Karpas-422 (cell line): Measurements from ENCODE around the gene PUS10. TPM values are rescaled to one million over a fixed set of nuclear protein-coding genes. Genes with fewer than 3 reads are reported as not detected.

ENCODE experiments used
- DNase-seq: peaks from one replicate; pipeline ENCODE4 v3.0.0-alpha.2; 2015
- H2AFZ ChIP-seq: fragments of 200-600 bp; sonication (generic); 2 replicates; pipeline ENCODE4 v1.6.1; 2014; ENCODE audit warnings: antibody characterized with exemption, low read length, mixed read lengths
- H3K27ac ChIP-seq: fragments of 200-600 bp; sonication (generic); 2 replicates; pipeline ENCODE4 v1.5.1; 2014; ENCODE audit warnings: mild to moderate bottlenecking, low read length, moderate library complexity
- H3K27me3 ChIP-seq: fragments of 200-600 bp; sonication (generic); 2 replicates; pipeline ENCODE4 v1.6.1; 2014; ENCODE audit warnings: low read length, mixed read lengths
- H3K36me3 ChIP-seq: fragments of 200-600 bp; sonication (generic); 2 replicates; pipeline ENCODE4 v1.6.1; 2014; ENCODE audit warnings: low read length, mixed read lengths; ENCODE audit not compliant: insufficient read depth
- H3K4me1 ChIP-seq: fragments of 200-600 bp; sonication (generic); 2 replicates; pipeline ENCODE4 v1.6.1; 2014; ENCODE audit warnings: mild to moderate bottlenecking, low read length, mixed read lengths
- H3K4me2 ChIP-seq: fragments of 200-600 bp; sonication (generic); 2 replicates; pipeline ENCODE4 v1.6.1; 2014; ENCODE audit warnings: low read length, low read depth, mild to moderate bottlenecking; ENCODE audit not compliant: poor library complexity, severe bottlenecking
- H3K4me3 ChIP-seq: fragments of 200-600 bp; sonication (generic); 2 replicates; pipeline ENCODE4 v1.5.1; 2014; ENCODE audit warnings: mild to moderate bottlenecking, antibody characterized with exemption, low read length, mixed read lengths
- H3K79me2 ChIP-seq: fragments of 200-600 bp; sonication (generic); 2 replicates; pipeline ENCODE4 v1.6.1; 2014; ENCODE audit warnings: mild to moderate bottlenecking, low read length, mixed read lengths
- H3K9ac ChIP-seq: fragments of 200-600 bp; sonication (generic); 2 replicates; pipeline ENCODE4 v1.6.0; 2014; ENCODE audit warnings: low read length
- H3K9me2 ChIP-seq: fragments of 200-600 bp; sonication (generic), shearing (Covaris generic); replicated peaks from 2 replicates; pipeline ENCODE4 v1.6.0; 2014; ENCODE audit warnings: mild to moderate bottlenecking, low read length, moderate library complexity; ENCODE audit not compliant: insufficient read depth
- H3K9me3 ChIP-seq: fragments of 300-700, 200-600 bp; sonication (generic); 2 replicates; pipeline ENCODE4 v1.6.1; 2014; ENCODE audit warnings: low read length, mixed read lengths
- H4K20me1 ChIP-seq: fragments of 200-600 bp; sonication (generic); 2 replicates; pipeline ENCODE4 v1.6.1; 2014; ENCODE audit warnings: mild to moderate bottlenecking, antibody characterized with exemption, low read length, low read depth; ENCODE audit not compliant: insufficient read depth
- total RNA-seq: library from RNA; depleted of rRNA; stranded (reverse); fragments of >200 nt; shearing (Covaris generic); gene quantifications from 2 replicates; pipeline ENCODE4 v1.2.3, GENCODE V29; 2014; ENCODE audit warnings: low replicate concordance

Gene PUS10
- total RNA-seq, 1 experiment from 2014 or later, result 18.8 TPM

DNA sequence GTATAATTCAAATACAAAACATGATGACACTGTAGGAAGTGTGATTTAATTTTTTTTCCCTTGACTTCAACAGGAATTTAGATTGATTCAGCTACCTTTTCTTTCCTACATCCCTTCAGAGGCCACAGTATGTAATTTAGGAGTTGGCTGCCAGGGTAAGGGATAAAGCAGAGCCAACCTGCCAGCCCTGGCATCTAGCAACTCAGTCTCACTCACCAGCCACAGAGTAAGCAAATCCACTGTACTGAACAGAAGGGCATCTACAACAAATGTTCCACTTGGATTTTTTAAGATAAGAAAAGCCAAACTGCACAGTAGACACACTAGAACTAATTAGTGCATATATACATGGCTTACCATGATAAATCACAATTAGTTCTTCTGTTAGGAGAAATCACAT is 54.9 kb downstream of the PUS10 start:
- Histone ChIP-seq H3K79me2 (no peaks in the 10 kb centered on the region), H3K4me2 (no peak overlapping the region), H3K9ac (no peak overlapping the region; the same call in 1 of the 2 replicates), H3K27ac (peak overlapping the region; percentile 33), H3K4me1 (peaks cover 52% of the 10 kb centered on the region), H3K9me3 (no peaks in the 10 kb centered on the region), H3K4me3 (no peak overlapping the region), H2AFZ (no peak overlapping the region), H3K27me3 (no peaks in the 10 kb centered on the region), H3K36me3 (peaks cover 10% of the 10 kb centered on the region), H4K20me1 (no peaks in the 10 kb centered on the region), H3K9me2 (no peaks in the 10 kb centered on the region)
- DNase-seq, result no peak

DNA sequence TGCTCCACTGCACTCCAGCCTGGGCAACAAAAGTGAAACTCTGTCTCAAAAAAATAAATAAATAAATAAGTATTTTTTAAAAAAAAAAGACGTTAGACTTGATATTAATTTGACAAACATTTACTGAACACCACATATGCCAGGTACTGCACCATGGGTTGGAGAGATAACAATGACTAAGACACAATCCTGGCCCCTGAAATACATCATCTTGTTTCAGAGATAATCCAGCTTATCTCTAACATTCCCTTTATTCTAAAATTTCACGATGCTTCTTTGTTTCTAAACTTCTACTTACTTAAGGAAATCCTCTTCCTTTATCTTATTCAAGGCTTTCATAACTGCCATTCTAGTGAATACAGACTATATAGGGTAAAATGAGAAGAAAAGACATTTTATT is 55.5 kb downstream of the PUS10 start:
- H3K9me3 ChIP-seq, result no peaks in the 10 kb centered on the region
- H3K4me1 ChIP-seq, result peaks cover 46% of the 10 kb centered on the region
- H3K4me3 ChIP-seq, result no peak overlapping the region
- H3K27ac ChIP-seq, result peak overlapping the region; percentile 33; the same call in 1 of the 2 replicates
- H2AFZ ChIP-seq, result no peak overlapping the region
- no peaks in the 10 kb centered on the region for H4K20me1 ChIP-seq
- no peak for DNase-seq
- no peaks in the 10 kb centered on the region for H3K27me3 ChIP-seq
- no peaks in the 10 kb centered on the region for H3K79me2 ChIP-seq
- H3K4me2 ChIP-seq, result no peak overlapping the region
- H3K9ac ChIP-seq, result no peak overlapping the region
- no peaks in the 10 kb centered on the region for H3K9me2 ChIP-seq
- H3K36me3 ChIP-seq, result peaks cover 10% of the 10 kb centered on the region

DNA sequence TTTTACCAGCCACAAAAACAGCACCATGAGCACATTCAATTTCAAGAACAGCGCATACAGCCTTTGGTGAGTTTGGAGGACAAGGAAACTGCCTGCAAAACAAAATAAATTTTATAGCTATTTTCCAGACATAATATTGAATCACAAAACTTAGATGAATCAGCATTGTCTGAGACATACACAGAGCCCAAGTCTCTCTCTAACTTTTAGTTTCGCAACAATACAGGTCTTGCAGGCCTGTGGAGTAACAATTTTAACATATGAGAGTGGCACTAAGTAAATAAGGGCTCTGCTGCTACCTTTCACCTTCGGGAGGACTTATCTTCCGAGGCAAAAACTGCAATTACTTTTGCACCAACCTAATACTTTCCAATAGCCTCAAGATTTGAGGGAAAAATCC is 56.6 kb downstream of the PUS10 start:
- Histone ChIP-seq H3K4me1 (peaks cover 35% of the 10 kb centered on the region), H3K36me3 (peaks cover 10% of the 10 kb centered on the region), H3K4me2 (no peak overlapping the region), H3K9me2 (no peaks in the 10 kb centered on the region), H3K27me3 (no peaks in the 10 kb centered on the region), H3K27ac (peak overlapping the region; percentile 29), H3K79me2 (no peaks in the 10 kb centered on the region), H4K20me1 (no peaks in the 10 kb centered on the region), H3K9ac (no peak overlapping the region), H2AFZ (no peak overlapping the region), H3K9me3 (no peaks in the 10 kb centered on the region), H3K4me3 (no peak overlapping the region)
- DNase-seq, result no peak

DNA sequence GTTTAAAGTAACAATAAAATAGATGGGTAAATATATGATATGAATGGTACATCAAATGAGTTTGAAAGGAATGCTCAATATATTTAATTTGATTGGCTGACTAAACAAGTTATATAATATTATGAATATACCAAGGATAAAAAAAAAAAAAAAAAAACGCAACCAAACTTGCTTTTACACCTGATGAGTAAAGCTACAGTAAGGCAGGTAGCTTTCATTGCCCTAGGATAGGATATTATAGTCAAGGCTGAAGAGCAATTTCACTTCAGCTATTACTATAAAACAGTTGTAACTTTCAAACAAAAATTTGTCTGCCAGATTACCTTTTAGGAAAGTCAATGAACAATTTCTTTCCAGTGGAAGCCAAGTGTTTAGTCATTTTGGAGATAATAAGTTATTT is 57.3 kb downstream of the PUS10 start:
- Histone ChIP-seq H3K79me2 (no peaks in the 10 kb centered on the region), H3K4me3 (no peak overlapping the region), H3K4me2 (no peak overlapping the region), H2AFZ (no peak overlapping the region), H3K9me3 (no peaks in the 10 kb centered on the region), H3K4me1 (peaks cover 28% of the 10 kb centered on the region), H3K27me3 (no peaks in the 10 kb centered on the region), H3K9ac (no peak overlapping the region), H4K20me1 (no peaks in the 10 kb centered on the region), H3K36me3 (peaks cover 10% of the 10 kb centered on the region), H3K9me2 (no peaks in the 10 kb centered on the region), H3K27ac (peak overlapping the region; percentile 29)
- no peak for DNase-seq

DNA sequence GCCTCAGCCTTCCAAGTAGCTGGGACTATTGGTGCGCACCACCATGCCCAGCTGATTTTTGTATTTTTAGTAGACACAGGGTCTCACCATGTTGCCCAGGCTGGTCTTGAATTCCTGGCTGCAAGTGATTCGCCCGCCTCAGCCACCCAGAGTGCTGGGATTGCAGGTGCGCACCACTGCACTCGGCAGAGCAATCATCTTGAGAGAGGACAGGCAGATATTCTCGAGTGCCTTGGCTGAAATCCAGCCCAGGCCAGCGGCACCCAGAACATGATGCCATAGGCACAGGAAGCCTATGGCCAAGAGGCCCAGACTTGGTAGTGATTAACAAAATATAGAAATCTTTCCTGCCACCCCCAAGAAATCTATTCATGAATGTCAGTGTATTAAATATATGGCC is 58.6 kb downstream of the PUS10 start:
- Histone ChIP-seq H4K20me1 (no peaks in the 10 kb centered on the region), H3K9me3 (no peaks in the 10 kb centered on the region), H3K9ac (no peak overlapping the region), H3K79me2 (no peaks in the 10 kb centered on the region), H3K27me3 (no peaks in the 10 kb centered on the region), H3K9me2 (no peaks in the 10 kb centered on the region), H3K4me1 (peaks cover 16% of the 10 kb centered on the region), H2AFZ (no peak overlapping the region), H3K4me3 (no peak overlapping the region), H3K4me2 (no peak overlapping the region), H3K27ac (no peak overlapping the region), H3K36me3 (peaks cover 8% of the 10 kb centered on the region; the same call in 1 of the 2 replicates)
- DNase-seq, result no peak

DNA sequence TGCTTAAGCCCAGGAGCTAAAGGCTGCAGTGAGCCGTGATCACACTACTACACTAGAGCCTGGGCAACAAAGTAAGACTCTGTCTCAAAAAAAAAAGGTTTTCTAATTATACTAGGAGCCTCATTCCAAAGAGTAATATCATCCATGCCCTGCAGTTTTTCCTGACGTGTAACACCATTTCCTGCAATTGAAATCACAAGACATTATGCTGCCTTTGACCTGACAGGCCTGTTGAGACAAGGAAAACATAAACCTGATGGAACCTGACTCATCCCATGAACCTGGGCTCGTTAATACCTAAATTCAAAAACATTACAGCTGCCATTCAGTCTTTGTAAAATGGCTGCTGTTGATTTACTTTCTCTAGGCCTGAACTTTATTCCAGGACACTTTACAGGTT is 59.3 kb downstream of the PUS10 start:
- H3K9me2 ChIP-seq, result no peaks in the 10 kb centered on the region
- no peak for DNase-seq
- H3K4me2 ChIP-seq, result no peak overlapping the region
- no peaks in the 10 kb centered on the region for H3K79me2 ChIP-seq
- no peaks in the 10 kb centered on the region for H3K27me3 ChIP-seq
- H3K9ac ChIP-seq, result no peak overlapping the region
- no peak overlapping the region for H2AFZ ChIP-seq
- H3K4me1 ChIP-seq, result peaks cover 8% of the 10 kb centered on the region
- H3K9me3 ChIP-seq, result no peaks in the 10 kb centered on the region
- H3K36me3 ChIP-seq, result peaks cover 9% of the 10 kb centered on the region
- no peak overlapping the region for H3K4me3 ChIP-seq
- no peaks in the 10 kb centered on the region for H4K20me1 ChIP-seq
- no peak overlapping the region for H3K27ac ChIP-seq

DNA sequence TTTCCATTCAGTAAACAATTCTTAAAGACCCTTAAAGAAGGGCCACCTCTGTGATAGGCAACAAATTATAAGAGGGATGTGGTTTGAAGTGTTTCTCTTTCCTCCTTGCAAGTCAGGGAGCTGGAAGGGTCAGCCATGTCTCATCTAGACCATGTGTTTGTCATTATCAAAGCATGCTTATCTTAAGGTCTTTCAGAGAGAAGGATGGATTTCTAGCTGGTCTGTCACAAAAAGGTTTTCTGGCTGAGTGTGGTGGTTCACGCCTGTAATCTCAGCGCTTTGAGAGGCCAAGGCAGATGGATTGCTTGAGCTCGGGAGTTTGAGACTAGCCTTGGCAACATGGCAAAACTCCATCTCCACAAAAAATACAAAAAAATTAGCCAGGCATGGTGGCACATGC is 59.7 kb downstream of the PUS10 start:
- no peak overlapping the region for H3K4me2 ChIP-seq
- H3K27me3 ChIP-seq, result no peaks in the 10 kb centered on the region
- peaks cover 14% of the 10 kb centered on the region for H3K36me3 ChIP-seq
- DNase-seq, result no peak
- no peaks in the 10 kb centered on the region for H3K79me2 ChIP-seq
- no peak overlapping the region for H3K27ac ChIP-seq
- no peaks in the 10 kb centered on the region for H4K20me1 ChIP-seq
- no peaks in the 10 kb centered on the region for H3K9me3 ChIP-seq
- H2AFZ ChIP-seq, result no peak overlapping the region
- H3K4me3 ChIP-seq, result no peak overlapping the region
- peaks cover 4% of the 10 kb centered on the region; the same call in 1 of the 2 replicates for H3K4me1 ChIP-seq
- H3K9me2 ChIP-seq, result no peaks in the 10 kb centered on the region
- H3K9ac ChIP-seq, result no peak overlapping the region

DNA sequence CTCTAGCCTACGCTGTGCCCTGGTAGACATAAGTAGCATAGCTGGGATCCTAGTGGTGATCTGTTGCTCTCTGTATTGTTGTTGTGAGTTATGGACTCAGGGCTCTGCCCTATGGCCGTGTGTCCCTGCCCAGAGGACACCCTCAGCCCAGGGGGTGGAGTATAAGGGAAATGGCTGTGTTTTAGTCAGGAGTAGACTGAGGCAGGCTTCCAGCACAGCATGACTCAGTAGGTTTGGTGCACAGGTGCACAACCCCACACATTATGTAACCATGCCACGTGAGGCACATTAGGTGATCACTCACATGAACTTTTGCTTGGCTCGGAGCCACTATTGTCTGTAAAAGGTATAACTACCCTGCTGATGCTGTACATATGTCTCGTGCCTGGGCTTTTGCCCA is 60.4 kb downstream of the PUS10 start:
- no peaks in the 10 kb centered on the region for H3K4me1 ChIP-seq
- no peaks in the 10 kb centered on the region for H3K79me2 ChIP-seq
- H3K9ac ChIP-seq, result no peak overlapping the region
- H3K27ac ChIP-seq, result no peak overlapping the region
- no peaks in the 10 kb centered on the region for H3K9me2 ChIP-seq
- H3K27me3 ChIP-seq, result no peaks in the 10 kb centered on the region
- H4K20me1 ChIP-seq, result no peaks in the 10 kb centered on the region
- H3K4me2 ChIP-seq, result no peak overlapping the region
- no peak overlapping the region for H2AFZ ChIP-seq
- no peak overlapping the region for H3K4me3 ChIP-seq
- H3K36me3 ChIP-seq, result peaks cover 20% of the 10 kb centered on the region
- DNase-seq, result no peak
- H3K9me3 ChIP-seq, result no peaks in the 10 kb centered on the region

DNA sequence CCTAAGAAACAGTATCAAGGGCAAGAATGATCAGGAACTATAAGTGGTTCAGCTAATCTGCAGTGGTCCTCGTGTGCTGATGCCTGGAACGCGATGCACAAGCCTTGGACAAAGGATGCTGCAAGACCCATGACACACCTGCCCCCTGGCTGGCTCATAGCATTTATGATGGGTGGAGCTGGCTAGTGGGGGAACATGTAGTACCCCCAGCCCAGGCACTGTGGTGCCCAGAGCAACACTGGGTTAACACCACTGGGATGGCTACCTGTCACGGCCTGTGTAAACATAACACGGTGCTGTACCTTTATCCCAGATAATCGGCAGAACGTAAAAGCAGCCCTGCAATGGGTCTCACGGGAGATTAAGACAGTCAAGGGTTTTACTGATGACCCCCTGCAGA is 60.8 kb downstream of the PUS10 start:
- H3K4me3 ChIP-seq, result no peak overlapping the region
- H3K9ac ChIP-seq, result no peak overlapping the region
- no peaks in the 10 kb centered on the region for H3K9me3 ChIP-seq
- DNase-seq, result no peak
- peaks cover 22% of the 10 kb centered on the region for H3K36me3 ChIP-seq
- H3K4me1 ChIP-seq, result no peaks in the 10 kb centered on the region
- no peak overlapping the region for H3K27ac ChIP-seq
- no peaks in the 10 kb centered on the region for H3K9me2 ChIP-seq
- no peak overlapping the region for H3K4me2 ChIP-seq
- no peak overlapping the region for H2AFZ ChIP-seq
- H4K20me1 ChIP-seq, result no peaks in the 10 kb centered on the region
- H3K79me2 ChIP-seq, result no peaks in the 10 kb centered on the region
- H3K27me3 ChIP-seq, result no peaks in the 10 kb centered on the region
